ENCODE measurements around the gene ECPAS.

- no peak for TF ChIP-seq EZH2phosphoT487 (IDR thresholded peaks at IDR 0.05; ENCODE audit: borderline replicate concordance)
- TF ChIP-seq CTCF (IDR thresholded peaks at IDR 0.05 in 2 of 3, conservative IDR thresholded peaks at IDR 0.05 in 1 of 3; ENCODE audit: borderline replicate concordance in 1 of 3, insufficient read depth in 1 of 3, low read depth in 2 of 3, low read length in 2 of 3), result no peak
- no peak for TF ChIP-seq EZH2 (IDR thresholded peaks at IDR 0.05)
Observed at GRCh38 chr9:111330124-111330523, 154.1 kb downstream of the ECPAS start, which contains the start of gene OR2K2.

Measured in HCT116 (cell line).